ENCODE results near the gene PRR3.

PRR3 gene

GRCh38 chr6:30537931-30538330, 19.2 kb upstream of the PRR3 start:
- Histone ChIP-seq H3K9ac (ENCODE audit: low read depth in 1 of 2, low read length in 2 of 2) (no peak overlapping the region), H3K4me1 (ENCODE audit: control insufficient read depth in 2 of 2, insufficient read depth in 2 of 2, low read length in 2 of 2) (peaks cover 0 to 7% of the 10 kb centered on the region in 2 donors), H3K27me3 (ENCODE audit: control insufficient read depth in 2 of 2, insufficient read depth in 2 of 2, low read length in 2 of 2) (no peaks in the 10 kb centered on the region), H3K27ac (ENCODE audit: low read depth in 2 of 2, low read length in 2 of 2) (no peak overlapping the region), H3K9me3 (ENCODE audit: control insufficient read depth in 2 of 2, low read length in 2 of 2) (no peaks in the 10 kb centered on the region), H3K4me3 (ENCODE audit: low read length in 2 of 2) (no peak overlapping the region), H3K36me3 (ENCODE audit: control insufficient read depth in 2 of 2, insufficient read depth in 2 of 2, low read length in 2 of 2) (no peaks in the 10 kb centered on the region)

- Histone ChIP-seq H3K27ac (ENCODE audit: low read depth in 2 of 2, low read length in 2 of 2) (peak overlapping the region in 1 of 2 donors; percentile 6), H3K4me3 (ENCODE audit: low read length in 2 of 2) (peak overlapping the region; percentile 28 to 76), H3K36me3 (ENCODE audit: control insufficient read depth in 2 of 2, insufficient read depth in 2 of 2, low read length in 2 of 2) (peaks cover 12% of the 10 kb centered on the region in 2 donors), H3K4me1 (ENCODE audit: control insufficient read depth in 2 of 2, insufficient read depth in 2 of 2, low read length in 2 of 2) (peaks cover 0 to 7% of the 10 kb centered on the region in 2 donors), H3K27me3 (ENCODE audit: control insufficient read depth in 2 of 2, insufficient read depth in 2 of 2, low read length in 2 of 2) (no peaks in the 10 kb centered on the region), H3K9me3 (ENCODE audit: control insufficient read depth in 2 of 2, low read length in 2 of 2) (no peaks in the 10 kb centered on the region), H3K9ac (ENCODE audit: low read depth in 1 of 2, low read length in 2 of 2) (peak overlapping the region; percentile 41 to 42)
These were observed 15.3 kb upstream of the PRR3 start for GRCh38 chr6:30541515-30542403.

GRCh38 chr6:30542404-30542725, 14.7 kb upstream of the PRR3 start:
- H3K4me3 ChIP-seq (ENCODE audit: low read length in 2 of 2): peak overlapping the region in 1 of 2 donors; percentile 76
- H3K9ac ChIP-seq (ENCODE audit: low read depth in 1 of 2, low read length in 2 of 2): peak overlapping the region in 1 of 2 donors; percentile 42
- H3K27ac ChIP-seq (ENCODE audit: low read depth in 2 of 2, low read length in 2 of 2): peak overlapping the region in 1 of 2 donors; percentile 6
- H3K9me3 ChIP-seq (ENCODE audit: control insufficient read depth in 2 of 2, low read length in 2 of 2): no peaks in the 10 kb centered on the region
- H3K4me1 ChIP-seq (ENCODE audit: control insufficient read depth in 2 of 2, insufficient read depth in 2 of 2, low read length in 2 of 2): peaks cover 0 to 7% of the 10 kb centered on the region in 2 donors
- no peaks in the 10 kb centered on the region for H3K27me3 ChIP-seq (ENCODE audit: control insufficient read depth in 2 of 2, insufficient read depth in 2 of 2, low read length in 2 of 2)
- peaks cover 14 to 16% of the 10 kb centered on the region in 2 donors for H3K36me3 ChIP-seq (ENCODE audit: control insufficient read depth in 2 of 2, insufficient read depth in 2 of 2, low read length in 2 of 2)

- H3K4me3 ChIP-seq (ENCODE audit: low read length in 2 of 2): no peak overlapping the region
- no peak overlapping the region for H3K27ac ChIP-seq (ENCODE audit: low read depth in 2 of 2, low read length in 2 of 2)
- peaks cover 0 to 7% of the 10 kb centered on the region in 2 donors for H3K4me1 ChIP-seq (ENCODE audit: control insufficient read depth in 2 of 2, insufficient read depth in 2 of 2, low read length in 2 of 2)
- H3K36me3 ChIP-seq (ENCODE audit: control insufficient read depth in 2 of 2, insufficient read depth in 2 of 2, low read length in 2 of 2): peaks cover 14 to 16% of the 10 kb centered on the region in 2 donors
- H3K9me3 ChIP-seq (ENCODE audit: control insufficient read depth in 2 of 2, low read length in 2 of 2): no peaks in the 10 kb centered on the region
- no peak overlapping the region for H3K9ac ChIP-seq (ENCODE audit: low read depth in 1 of 2, low read length in 2 of 2)
- no peaks in the 10 kb centered on the region for H3K27me3 ChIP-seq (ENCODE audit: control insufficient read depth in 2 of 2, insufficient read depth in 2 of 2, low read length in 2 of 2)
These were observed 14.2 kb upstream of the PRR3 start for GRCh38 chr6:30542915-30543314.

- H3K27ac ChIP-seq (ENCODE audit: low read depth in 2 of 2, low read length in 2 of 2): no peak overlapping the region
- no peaks in the 10 kb centered on the region for H3K9me3 ChIP-seq (ENCODE audit: control insufficient read depth in 2 of 2, low read length in 2 of 2)
- H3K27me3 ChIP-seq (ENCODE audit: control insufficient read depth in 2 of 2, insufficient read depth in 2 of 2, low read length in 2 of 2): no peaks in the 10 kb centered on the region
- peaks cover 0 to 7% of the 10 kb centered on the region in 2 donors for H3K4me1 ChIP-seq (ENCODE audit: control insufficient read depth in 2 of 2, insufficient read depth in 2 of 2, low read length in 2 of 2)
- H3K9ac ChIP-seq (ENCODE audit: low read depth in 1 of 2, low read length in 2 of 2): no peak overlapping the region
- H3K4me3 ChIP-seq (ENCODE audit: low read length in 2 of 2): no peak overlapping the region
- peaks cover 16 to 21% of the 10 kb centered on the region in 2 donors for H3K36me3 ChIP-seq (ENCODE audit: control insufficient read depth in 2 of 2, insufficient read depth in 2 of 2, low read length in 2 of 2)
These were observed 13.3 kb upstream of the PRR3 start for GRCh38 chr6:30543821-30544220.

- no peak overlapping the region for H3K4me3 ChIP-seq (ENCODE audit: low read length in 2 of 2)
These were observed 12.3 kb upstream of the PRR3 start for GRCh38 chr6:30544666-30545272.

GRCh38 chr6:30547454-30547853, 9.6 kb upstream of the PRR3 start:
- Histone ChIP-seq H3K27me3 (ENCODE audit: control insufficient read depth in 2 of 2, insufficient read depth in 2 of 2, low read length in 2 of 2) (no peaks in the 10 kb centered on the region), H3K4me3 (ENCODE audit: low read length in 2 of 2) (no peak overlapping the region), H3K36me3 (ENCODE audit: control insufficient read depth in 2 of 2, insufficient read depth in 2 of 2, low read length in 2 of 2) (peaks cover 30 to 49% of the 10 kb centered on the region in 2 donors), H3K9ac (ENCODE audit: low read depth in 1 of 2, low read length in 2 of 2) (no peak overlapping the region), H3K27ac (ENCODE audit: low read depth in 2 of 2, low read length in 2 of 2) (no peak overlapping the region), H3K9me3 (ENCODE audit: control insufficient read depth in 2 of 2, low read length in 2 of 2) (no peaks in the 10 kb centered on the region), H3K4me1 (ENCODE audit: control insufficient read depth in 2 of 2, insufficient read depth in 2 of 2, low read length in 2 of 2) (no peaks in the 10 kb centered on the region)

More at GRCh38 chr6:30544666-30545272, 12.3 kb upstream of the PRR3 start:
- peaks cover 22 to 26% of the 10 kb centered on the region in 2 donors for H3K36me3 ChIP-seq (ENCODE audit: control insufficient read depth in 2 of 2, insufficient read depth in 2 of 2, low read length in 2 of 2)
- no peaks in the 10 kb centered on the region for H3K27me3 ChIP-seq (ENCODE audit: control insufficient read depth in 2 of 2, insufficient read depth in 2 of 2, low read length in 2 of 2)
- no peak overlapping the region for H3K9ac ChIP-seq (ENCODE audit: low read depth in 1 of 2, low read length in 2 of 2)
- peaks cover 0 to 7% of the 10 kb centered on the region in 2 donors for H3K4me1 ChIP-seq (ENCODE audit: control insufficient read depth in 2 of 2, insufficient read depth in 2 of 2, low read length in 2 of 2)
- H3K27ac ChIP-seq (ENCODE audit: low read depth in 2 of 2, low read length in 2 of 2): no peak overlapping the region
- no peaks in the 10 kb centered on the region for H3K9me3 ChIP-seq (ENCODE audit: control insufficient read depth in 2 of 2, low read length in 2 of 2)

- H3K4me3 ChIP-seq (ENCODE audit: low read length in 2 of 2): no peak overlapping the region
- no peaks in the 10 kb centered on the region for H3K27me3 ChIP-seq (ENCODE audit: control insufficient read depth in 2 of 2, insufficient read depth in 2 of 2, low read length in 2 of 2)
- no peak overlapping the region for H3K9ac ChIP-seq (ENCODE audit: low read depth in 1 of 2, low read length in 2 of 2)
- H3K9me3 ChIP-seq (ENCODE audit: control insufficient read depth in 2 of 2, low read length in 2 of 2): no peaks in the 10 kb centered on the region
- H3K27ac ChIP-seq (ENCODE audit: low read depth in 2 of 2, low read length in 2 of 2): no peak overlapping the region
- H3K4me1 ChIP-seq (ENCODE audit: control insufficient read depth in 2 of 2, insufficient read depth in 2 of 2, low read length in 2 of 2): no peaks in the 10 kb centered on the region
- H3K36me3 ChIP-seq (ENCODE audit: control insufficient read depth in 2 of 2, insufficient read depth in 2 of 2, low read length in 2 of 2): peaks cover 39 to 59% of the 10 kb centered on the region in 2 donors
These were observed 8.7 kb upstream of the PRR3 start for GRCh38 chr6:30548375-30548774.

GRCh38 chr6:30554404-30554803, 2.7 kb upstream of the PRR3 start:
- H3K4me3 ChIP-seq (ENCODE audit: low read length in 2 of 2): no peak overlapping the region
- no peaks in the 10 kb centered on the region for H3K27me3 ChIP-seq (ENCODE audit: control insufficient read depth in 2 of 2, insufficient read depth in 2 of 2, low read length in 2 of 2)
- H3K9me3 ChIP-seq (ENCODE audit: control insufficient read depth in 2 of 2, low read length in 2 of 2): no peaks in the 10 kb centered on the region
- peaks cover 25 to 42% of the 10 kb centered on the region in 2 donors for H3K36me3 ChIP-seq (ENCODE audit: control insufficient read depth in 2 of 2, insufficient read depth in 2 of 2, low read length in 2 of 2)
- no peak overlapping the region for H3K9ac ChIP-seq (ENCODE audit: low read depth in 1 of 2, low read length in 2 of 2)
- peaks cover 12 to 22% of the 10 kb centered on the region in 2 donors for H3K4me1 ChIP-seq (ENCODE audit: control insufficient read depth in 2 of 2, insufficient read depth in 2 of 2, low read length in 2 of 2)
- H3K27ac ChIP-seq (ENCODE audit: low read depth in 2 of 2, low read length in 2 of 2): no peak overlapping the region

Data from mucosa of rectum (tissue), 2 donors.